Activated T-helper 1 cell treated with anti-CD3 and anti-CD28 coated beads, Interleukin-2, amount 50 U/mL, for 16 hours (primary cell): ENCODE results near the gene ZNF576.
"Not testable (repeated sequence)": the region's sequence is repeated elsewhere in the genome, so short reads cannot be mapped to it uniquely, and the experiment has no call there.

Experiments
- DNase-seq, 2 donors: peaks; one replicate each; pipeline ENCODE4 v3.0.0-alpha.2; 2020; ENCODE audit warnings: low read depth in 1 of 2, low spot score in 1 of 2

ZNF576 gene

DNA sequence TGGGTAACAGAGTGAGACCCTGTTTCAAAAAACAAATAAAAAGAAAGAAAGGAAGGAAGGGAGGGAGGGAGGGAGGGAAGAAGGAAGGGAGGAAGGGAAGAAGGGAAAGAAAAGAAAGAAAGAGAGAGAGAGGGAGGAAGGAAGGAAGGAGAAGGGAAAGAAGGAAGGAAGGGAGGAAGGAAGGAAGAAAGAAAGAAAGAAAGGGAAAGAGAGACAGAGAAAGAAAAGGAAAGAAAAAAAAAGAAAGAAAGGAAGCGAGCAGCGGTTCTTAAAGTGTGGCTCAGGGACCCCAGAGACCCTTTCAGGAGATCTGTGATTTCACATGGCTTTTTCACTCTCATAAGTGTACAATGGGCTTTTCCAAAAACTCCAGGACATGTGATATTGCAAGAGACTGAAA is 53.1 kb downstream of the ZNF576 start:
- no peak for DNase-seq

DNA sequence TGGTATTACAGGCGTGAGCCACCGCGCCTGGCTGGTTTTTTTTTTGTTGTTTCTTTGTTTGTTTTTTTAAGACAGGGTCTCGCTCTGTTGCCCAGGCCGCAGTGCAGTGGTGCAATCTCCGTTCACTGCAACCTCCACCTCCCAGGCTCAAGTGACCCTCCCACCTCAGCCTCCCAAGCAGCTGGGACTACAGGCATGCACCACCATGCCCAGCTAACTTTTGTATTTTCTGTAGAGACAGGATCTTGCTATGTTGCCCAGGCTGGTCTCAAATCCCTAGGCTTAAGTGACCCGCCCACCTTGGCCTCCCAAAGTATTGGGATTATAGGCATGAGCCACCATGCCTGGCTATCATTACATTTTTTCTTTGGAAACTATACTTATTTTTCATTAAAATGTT is 53.9 kb downstream of the ZNF576 start:
- DNase-seq: not testable (repeated sequence)
